Stimulated activated CD8-positive, alpha-beta memory T cell treated with anti-CD3 and anti-CD28 coated beads, Interleukin-7, amount 100 ng/mL, for 4 hours (primary cell): ENCODE results near the gene NYAP2.

ENCODE experiments used
- DNase-seq, 2 donors: peaks; one replicate each; pipeline ENCODE4 v3.0.0-alpha.2; 2020; ENCODE audit warnings: low read depth in 2 of 2

NYAP2 gene

GRCh38 chr2:225620227-225620626 lies 220.7 kb downstream of the NYAP2 start:
- no peak for DNase-seq

GRCh38 chr2:225630824-225631533 lies 231.5 kb downstream of the NYAP2 start:
- no peak for DNase-seq

GRCh38 chr2:225632351-225632750 lies 232.8 kb downstream of the NYAP2 start:
- DNase-seq: no peak

- no peak for DNase-seq
Observed at GRCh38 chr2:225636558-225636957, 237.0 kb downstream of the NYAP2 start.

- DNase-seq: no peak
Observed at GRCh38 chr2:225637259-225637658, 237.7 kb downstream of the NYAP2 start.

- no peak for DNase-seq
Observed at GRCh38 chr2:225640550-225640949, 241.0 kb downstream of the NYAP2 start.

- DNase-seq: no peak
Observed at GRCh38 chr2:225649274-225649673, 249.8 kb downstream of the NYAP2 start.

- DNase-seq: no peak
Observed at GRCh38 chr2:225650041-225650440, 250.5 kb downstream of the NYAP2 start.

- peak; percentile 43 to 57 for DNase-seq
Observed at GRCh38 chr2:225660262-225661131, 261.0 kb downstream of the NYAP2 start.

- DNase-seq: no peak
Observed at GRCh38 chr2:225662101-225662500, 262.6 kb downstream of the NYAP2 start.

- no peak for DNase-seq
Observed at GRCh38 chr2:225667445-225667844, 267.9 kb downstream of the NYAP2 start.

GRCh38 chr2:225668606-225669266 lies 269.2 kb downstream of the NYAP2 start:
- no peak for DNase-seq

GRCh38 chr2:225670111-225670974 lies 270.8 kb downstream of the NYAP2 start:
- DNase-seq: no peak

GRCh38 chr2:225678792-225679191 lies 279.3 kb downstream of the NYAP2 start:
- DNase-seq: no peak

GRCh38 chr2:225683258-225683657 lies 283.7 kb downstream of the NYAP2 start:
- DNase-seq: no peak

GRCh38 chr2:225690153-225690552 lies 290.6 kb downstream of the NYAP2 start:
- no peak for DNase-seq

- DNase-seq: no peak
Observed at GRCh38 chr2:225691711-225692110, 292.2 kb downstream of the NYAP2 start.

GRCh38 chr2:225693259-225693658 lies 293.7 kb downstream of the NYAP2 start:
- DNase-seq: no peak

- no peak for DNase-seq
Observed at GRCh38 chr2:225694664-225695063, 295.2 kb downstream of the NYAP2 start.

- no peak for DNase-seq
Observed at GRCh38 chr2:225697936-225698335, 298.4 kb downstream of the NYAP2 start.
